ENCODE data around the gene SNTG2.
"Not testable (repeated sequence)": the region's sequence is repeated elsewhere in the genome, so short reads cannot be mapped to it uniquely, and the experiment has no call there.

The SNTG2 gene

GRCh38 chr2:907706-908105, 42.9 kb upstream of the SNTG2 start:
- H3K4me3 ChIP-seq (ENCODE audit: low read depth, low read length), result no peak overlapping the region
- no peak for TF ChIP-seq CTCF (IDR thresholded peaks at IDR 0.05; ENCODE audit: borderline replicate concordance, insufficient read depth, low read depth, low read length)

- H3K4me3 ChIP-seq (ENCODE audit: low read depth, low read length), result no peak overlapping the region
- TF ChIP-seq CTCF (IDR thresholded peaks at IDR 0.05; ENCODE audit: borderline replicate concordance, insufficient read depth, low read depth, low read length), result no peak
Observed at GRCh38 chr2:908568-908967, 42.1 kb upstream of the SNTG2 start.

- not testable (repeated sequence) for H3K4me3 ChIP-seq (ENCODE audit: low read depth, low read length)
Observed at GRCh38 chr2:909764-910379, 40.8 kb upstream of the SNTG2 start.

GRCh38 chr2:910698-911097, 40.0 kb upstream of the SNTG2 start:
- TF ChIP-seq CTCF (IDR thresholded peaks at IDR 0.05; ENCODE audit: borderline replicate concordance, insufficient read depth, low read depth, low read length), result no peak
- no peak overlapping the region for H3K4me3 ChIP-seq (ENCODE audit: low read depth, low read length)

GRCh38 chr2:915979-916378, 34.7 kb upstream of the SNTG2 start:
- no peak for TF ChIP-seq CTCF (IDR thresholded peaks at IDR 0.05; ENCODE audit: borderline replicate concordance, insufficient read depth, low read depth, low read length)
- H3K4me3 ChIP-seq (ENCODE audit: low read depth, low read length), result no peak overlapping the region

- no peak for TF ChIP-seq CTCF (IDR thresholded peaks at IDR 0.05; ENCODE audit: borderline replicate concordance, insufficient read depth, low read depth, low read length)
Observed at GRCh38 chr2:916935-917334, 33.7 kb upstream of the SNTG2 start.

GRCh38 chr2:919672-920071, 31.0 kb upstream of the SNTG2 start:
- no peak for TF ChIP-seq CTCF (IDR thresholded peaks at IDR 0.05; ENCODE audit: borderline replicate concordance, insufficient read depth, low read depth, low read length)
- no peak overlapping the region for H3K4me3 ChIP-seq (ENCODE audit: low read depth, low read length)

More at GRCh38 chr2:916935-917334, 33.7 kb upstream of the SNTG2 start:
- H3K4me3 ChIP-seq (ENCODE audit: low read depth, low read length), result no peak overlapping the region

- TF ChIP-seq CTCF (IDR thresholded peaks at IDR 0.05; ENCODE audit: borderline replicate concordance, insufficient read depth, low read depth, low read length), result no peak
- H3K4me3 ChIP-seq (ENCODE audit: low read depth, low read length), result no peak overlapping the region
Observed at GRCh38 chr2:920573-920972, 30.1 kb upstream of the SNTG2 start.
